Stimulated activated effector memory CD8-positive, alpha-beta T cell treated with anti-CD3 and anti-CD28 coated beads, Interleukin-12 subunit alpha, Interleukin-12 subunit beta, amount 100 ng/mL, for 72 hours (primary cell): ENCODE results near the gene CREB3.

Source experiments
- ATAC-seq: fragments of 150-1000 bp; cut with Tn5 transposase; 2 replicates; pipeline ENCODE4 v1.10.0; 2021
- DNase-seq, 2 donors: peaks; one replicate each; pipeline ENCODE4 v3.0.0; 2021 to 2022; ENCODE audit warnings: low spot score in 2 of 2
- H3K27ac Mint-ChIP-seq: one replicate; pipeline ENCODE4 v1.8.0; 2022; ENCODE audit warnings: mild to moderate bottlenecking, mixed read lengths
- H3K36me3 Mint-ChIP-seq: one replicate; pipeline ENCODE4 v1.8.0; 2022; ENCODE audit warnings: mild to moderate bottlenecking, mixed read lengths
- H3K4me1 Mint-ChIP-seq: one replicate; pipeline ENCODE4 v1.8.0; 2022; ENCODE audit warnings: mixed read lengths
- H3K4me3 Mint-ChIP-seq: one replicate; pipeline ENCODE4 v1.8.0; 2022; ENCODE audit warnings: mild to moderate bottlenecking, mixed read lengths
- H3K9me3 Mint-ChIP-seq: one replicate; pipeline ENCODE4 v1.8.0; 2022; ENCODE audit warnings: mixed read lengths

CREB3 gene

DNA sequence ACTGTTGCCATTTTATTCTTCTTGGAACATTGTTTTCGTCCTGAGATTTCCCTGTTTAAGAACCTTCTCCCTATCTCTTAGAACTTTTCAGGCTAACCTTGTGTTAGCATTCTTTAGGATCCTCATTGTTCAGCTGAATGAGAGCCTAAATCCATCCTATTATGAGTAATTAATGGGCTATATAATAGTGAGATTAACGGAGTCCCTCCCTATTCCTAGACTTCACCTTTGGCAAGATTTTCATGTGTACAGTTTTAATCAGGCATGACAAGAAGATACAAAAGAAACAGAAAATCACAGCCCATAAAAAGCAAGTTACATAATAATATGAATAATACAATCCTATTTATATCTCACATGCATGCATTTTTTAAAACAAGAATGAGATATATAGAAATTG, 30.7 kb downstream of the CREB3 start:
- ATAC-seq (no peak), DNase-seq (no peak)
- H3K9me3 Mint-ChIP-seq = no peaks in the 10 kb centered on the region

DNA sequence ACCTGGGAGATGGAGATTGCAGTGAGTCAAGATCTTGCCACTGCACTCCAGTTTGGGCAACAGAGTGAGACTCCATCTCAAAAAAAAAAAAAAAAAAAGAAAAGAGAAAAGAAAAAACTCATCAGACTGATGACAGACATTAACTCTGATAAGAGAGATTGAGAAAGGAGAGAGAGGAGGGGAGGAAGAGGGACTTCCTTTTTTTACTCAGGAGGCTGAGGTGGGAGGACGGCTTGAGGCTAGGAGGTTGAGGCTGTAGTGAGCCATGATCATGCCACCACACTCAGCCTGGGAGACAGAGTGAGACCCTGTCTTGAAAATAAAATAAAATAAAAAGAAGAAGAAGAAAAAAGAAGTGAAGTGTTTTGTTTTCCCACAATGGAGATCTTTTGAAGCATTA, 31.3 kb downstream of the CREB3 start:
- DNase-seq (no peak), ATAC-seq (no peak)
- Mint-ChIP-seq H3K36me3 (peaks cover 6% of the 10 kb centered on the region), H3K27ac (no peak overlapping the region), H3K9me3 (no peaks in the 10 kb centered on the region), H3K4me3 (no peak overlapping the region), H3K4me1 (peaks cover 15% of the 10 kb centered on the region)

More for the DNA sequence above, 30.7 kb downstream of the CREB3 start:
- Mint-ChIP-seq H3K36me3 (peaks cover 6% of the 10 kb centered on the region), H3K4me3 (no peak overlapping the region), H3K4me1 (peaks cover 22% of the 10 kb centered on the region), H3K27ac (no peak overlapping the region)

DNA sequence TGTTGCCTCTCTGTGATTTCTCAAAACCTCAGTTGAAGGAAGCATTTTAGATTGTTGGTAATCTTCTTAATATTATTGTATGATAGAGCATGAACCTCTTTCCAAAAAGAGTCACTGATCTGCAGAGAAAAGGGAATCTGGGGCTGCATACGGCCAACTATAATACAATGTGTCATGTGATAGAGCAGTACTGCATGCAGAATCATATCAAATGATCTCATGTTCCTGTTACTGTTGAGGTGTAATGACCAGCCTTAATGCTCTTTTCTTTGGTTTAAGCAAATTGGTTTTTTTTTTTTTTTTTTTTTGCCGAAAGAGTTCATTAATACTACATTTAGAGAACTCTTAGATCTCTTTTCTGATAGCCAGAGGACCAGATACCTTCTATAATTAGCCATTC, 34.5 kb downstream of the CREB3 start:
- H3K27ac Mint-ChIP-seq = no peak overlapping the region
- no peak for ATAC-seq
- DNase-seq = no peak
- no peak overlapping the region for H3K4me3 Mint-ChIP-seq
- no peaks in the 10 kb centered on the region for H3K9me3 Mint-ChIP-seq
- peaks cover 6% of the 10 kb centered on the region for H3K36me3 Mint-ChIP-seq
- peaks cover 4% of the 10 kb centered on the region for H3K4me1 Mint-ChIP-seq

DNA sequence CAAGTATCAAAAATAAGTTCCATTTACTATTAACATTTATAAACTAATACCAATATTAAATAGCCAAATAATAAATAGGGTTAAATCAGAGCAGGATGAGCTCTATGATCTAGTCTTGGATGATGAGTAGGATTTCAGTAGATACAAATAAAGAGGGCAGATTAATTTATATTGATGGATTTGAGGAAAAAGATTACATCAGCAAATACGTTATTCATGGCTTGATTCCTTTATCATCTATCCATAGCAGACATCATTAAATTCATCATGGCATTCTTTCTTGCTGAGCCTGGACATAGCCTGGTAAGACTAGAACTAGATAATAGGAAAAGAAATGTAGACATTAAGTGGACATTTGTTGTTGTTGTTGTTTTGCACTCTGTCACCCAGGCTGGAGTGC, 35.0 kb downstream of the CREB3 start:
- Mint-ChIP-seq H3K36me3 (peaks cover 6% of the 10 kb centered on the region), H3K4me1 (peaks cover 4% of the 10 kb centered on the region), H3K4me3 (no peak overlapping the region), H3K27ac (no peak overlapping the region), H3K9me3 (no peaks in the 10 kb centered on the region)
- DNase-seq (no peak), ATAC-seq (no peak)

DNA sequence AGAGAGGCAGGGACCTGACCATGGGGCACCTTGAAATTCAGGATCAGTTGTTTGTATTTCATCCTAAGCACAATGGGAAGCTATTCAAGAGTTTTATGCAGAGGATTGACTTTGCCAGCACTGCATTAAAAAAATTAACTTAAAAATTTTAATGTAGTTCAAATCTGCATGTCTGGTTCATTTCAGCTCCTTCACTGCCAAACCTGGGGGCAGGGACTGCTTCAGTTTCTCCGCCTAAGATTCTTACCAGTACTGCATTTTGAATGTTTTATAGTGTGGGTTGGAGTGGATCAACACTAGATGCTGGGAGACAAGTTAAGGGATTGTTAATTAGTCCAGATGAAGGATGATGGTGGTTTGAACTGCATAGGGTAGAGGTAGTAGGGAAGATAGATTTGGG, 37.3 kb downstream of the CREB3 start:
- DNase-seq (no peak), ATAC-seq (no peak)
- no peak overlapping the region for H3K4me3 Mint-ChIP-seq
- H3K36me3 Mint-ChIP-seq = no peaks in the 10 kb centered on the region
- no peaks in the 10 kb centered on the region for H3K9me3 Mint-ChIP-seq
- no peaks in the 10 kb centered on the region for H3K4me1 Mint-ChIP-seq
- no peak overlapping the region for H3K27ac Mint-ChIP-seq

DNA sequence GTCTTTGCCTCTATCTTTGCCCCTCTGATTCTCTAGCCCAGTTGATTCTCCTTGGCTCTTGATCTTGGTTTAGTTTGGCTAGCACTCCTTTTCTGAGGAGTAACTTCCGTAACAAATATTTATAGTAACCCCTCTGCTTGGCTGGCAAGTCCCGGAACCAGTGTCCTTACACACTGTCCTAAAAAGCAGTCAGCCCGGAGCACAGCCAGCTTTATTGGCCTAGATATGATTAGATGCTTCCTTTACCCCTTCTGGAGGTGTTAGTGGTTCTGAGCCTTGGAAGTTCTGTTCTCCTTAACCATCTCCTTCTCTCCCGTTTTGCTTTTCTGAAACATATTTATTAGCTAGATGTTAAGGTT, 38.6 kb downstream of the CREB3 start:
- no peak for ATAC-seq
- peaks cover 3% of the 10 kb centered on the region for H3K4me1 Mint-ChIP-seq

DNA sequence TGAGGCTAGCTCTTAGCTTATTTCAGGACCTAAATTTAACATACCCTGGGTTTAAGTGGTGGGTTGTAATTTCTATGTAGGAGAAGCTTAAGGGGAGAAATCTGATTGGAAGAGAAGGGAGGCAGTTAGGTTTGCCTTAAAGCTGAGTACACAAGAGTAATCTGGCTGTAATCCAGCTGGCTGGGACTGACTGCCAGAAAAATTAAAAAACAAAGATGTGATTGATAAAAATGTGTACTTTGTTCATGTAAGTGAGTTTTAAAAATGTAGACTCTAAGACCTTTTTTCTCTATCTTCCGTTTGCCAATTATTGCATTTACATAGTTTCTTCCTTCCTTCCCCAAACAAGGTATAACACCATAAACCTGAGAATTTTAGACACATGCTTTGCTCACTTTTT, 39.1 kb downstream of the CREB3 start:
- ATAC-seq = no peak
- no peak overlapping the region for H3K27ac Mint-ChIP-seq
- peaks cover 5% of the 10 kb centered on the region for H3K36me3 Mint-ChIP-seq
- no peak overlapping the region for H3K4me3 Mint-ChIP-seq
- H3K9me3 Mint-ChIP-seq = no peaks in the 10 kb centered on the region
- H3K4me1 Mint-ChIP-seq = peaks cover 6% of the 10 kb centered on the region
- no peak for DNase-seq

More for the DNA sequence above, 38.6 kb downstream of the CREB3 start:
- H3K4me3 Mint-ChIP-seq = no peak overlapping the region
- peaks cover under 1% of the 10 kb centered on the region for H3K36me3 Mint-ChIP-seq
- DNase-seq = no peak
- no peak overlapping the region for H3K27ac Mint-ChIP-seq
- H3K9me3 Mint-ChIP-seq = no peaks in the 10 kb centered on the region

DNA sequence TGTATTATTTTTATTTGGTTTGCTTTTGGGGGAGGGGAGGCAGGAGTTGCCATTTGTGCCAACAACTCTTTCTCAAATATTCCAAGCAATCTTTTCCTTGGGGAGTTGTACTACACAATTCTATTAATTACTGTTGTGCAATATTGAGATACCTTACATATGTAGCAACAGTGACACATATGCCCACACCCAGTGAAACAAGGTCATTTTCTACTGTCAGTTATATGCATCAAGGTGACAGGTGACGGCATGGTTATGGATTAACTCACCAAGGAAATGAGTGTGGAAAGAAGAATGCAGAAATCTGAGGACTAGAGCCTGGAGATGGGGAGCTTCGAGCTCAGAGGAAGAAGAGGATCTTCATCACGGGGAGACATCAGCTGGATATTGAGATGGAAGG, 39.5 kb downstream of the CREB3 start:
- H3K9me3 Mint-ChIP-seq = no peaks in the 10 kb centered on the region
- no peak overlapping the region for H3K4me3 Mint-ChIP-seq
- H3K4me1 Mint-ChIP-seq = peaks cover 6% of the 10 kb centered on the region
- H3K36me3 Mint-ChIP-seq = peaks cover 9% of the 10 kb centered on the region
- DNase-seq (no peak), ATAC-seq (no peak)
- no peak overlapping the region for H3K27ac Mint-ChIP-seq

DNA sequence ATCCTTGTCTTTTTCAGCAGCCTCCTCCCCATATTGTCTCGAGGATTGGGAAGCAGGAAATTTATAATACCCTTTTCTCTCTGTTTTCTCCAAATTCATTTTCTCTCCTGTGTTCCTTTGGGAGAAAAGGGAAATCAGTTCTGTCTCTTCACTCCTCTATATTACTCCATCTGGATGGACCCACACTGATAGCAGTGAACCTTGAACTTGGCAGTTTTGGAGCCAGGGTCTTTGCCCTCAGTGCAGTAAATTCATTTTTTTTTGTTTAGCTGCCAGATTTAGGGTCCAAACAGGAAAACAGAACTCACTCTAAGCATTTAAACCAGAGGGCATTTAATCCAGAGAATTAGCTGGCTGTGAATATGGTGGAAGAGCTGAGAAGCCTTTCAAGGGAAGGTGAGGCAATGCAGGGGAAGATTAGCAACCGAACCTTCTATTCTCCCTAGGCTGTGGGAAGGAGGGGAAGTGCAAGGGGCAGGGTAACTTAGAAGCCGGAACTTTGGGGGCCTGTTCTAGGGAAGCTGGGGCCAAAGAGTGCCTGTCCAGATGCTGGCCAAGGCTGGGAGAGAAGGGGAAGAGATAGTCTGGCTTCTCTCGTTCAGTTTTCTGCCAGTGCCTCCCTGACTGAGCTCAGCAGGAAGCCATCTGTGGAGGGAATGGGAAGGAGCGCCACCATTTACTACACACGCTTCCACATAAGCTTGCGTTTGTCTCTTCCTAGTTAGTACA, 42.6 kb downstream of the CREB3 start:
- Mint-ChIP-seq H3K9me3 (no peaks in the 10 kb centered on the region), H3K4me1 (peaks cover 6% of the 10 kb centered on the region), H3K4me3 (no peak overlapping the region), H3K27ac (peak overlapping the region; percentile 6), H3K36me3 (peaks cover 16% of the 10 kb centered on the region)
- ATAC-seq (no peak), DNase-seq (no peak)

DNA sequence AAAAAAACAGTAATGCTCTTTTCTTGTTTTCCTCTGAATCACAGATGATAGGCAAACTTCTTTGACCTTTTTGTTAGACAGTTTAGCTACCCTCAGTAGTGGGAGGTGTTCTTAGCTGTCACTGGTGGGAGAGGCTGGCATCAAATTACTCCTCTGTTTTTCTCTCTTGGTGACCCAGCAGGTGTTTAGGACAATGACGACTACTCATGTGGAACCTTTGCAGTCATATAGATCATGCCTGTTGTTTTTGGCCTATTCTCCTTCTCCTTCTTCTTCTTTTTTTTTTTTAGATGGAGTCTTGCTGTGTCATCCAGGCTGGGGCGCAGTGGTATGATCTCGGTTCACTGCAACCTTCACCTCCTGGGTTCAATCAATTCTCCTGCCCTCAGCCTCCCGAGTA, 43.6 kb downstream of the CREB3 start:
- Mint-ChIP-seq H3K4me1 (peaks cover 6% of the 10 kb centered on the region), H3K9me3 (no peaks in the 10 kb centered on the region), H3K36me3 (peaks cover 16% of the 10 kb centered on the region), H3K4me3 (no peak overlapping the region), H3K27ac (no peak overlapping the region)
- ATAC-seq (no peak), DNase-seq (no peak)

DNA sequence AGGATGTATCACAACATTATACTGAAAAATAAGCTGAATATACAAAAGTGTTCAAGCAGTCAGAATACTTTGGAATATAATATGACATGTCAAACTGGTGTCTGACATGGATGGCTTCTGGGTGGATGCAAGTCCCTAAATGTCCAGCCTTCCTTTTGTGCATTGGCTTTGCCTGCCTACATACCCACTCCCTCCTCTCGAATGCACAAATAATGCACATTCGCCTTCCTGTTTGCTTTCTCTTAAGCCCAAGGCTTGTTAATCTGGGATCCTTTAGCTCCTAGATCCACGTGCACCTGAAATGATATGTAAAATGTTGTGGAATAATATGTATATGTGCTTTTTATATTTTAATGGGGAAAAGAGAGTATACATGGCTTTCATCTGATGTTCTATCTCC, 46.0 kb downstream of the CREB3 start:
- ATAC-seq (no peak), DNase-seq (no peak)
- H3K4me3 Mint-ChIP-seq = no peak overlapping the region
- H3K4me1 Mint-ChIP-seq = peaks cover 6% of the 10 kb centered on the region
- H3K36me3 Mint-ChIP-seq = peaks cover 34% of the 10 kb centered on the region
- H3K9me3 Mint-ChIP-seq = no peaks in the 10 kb centered on the region
- H3K27ac Mint-ChIP-seq = no peak overlapping the region

DNA sequence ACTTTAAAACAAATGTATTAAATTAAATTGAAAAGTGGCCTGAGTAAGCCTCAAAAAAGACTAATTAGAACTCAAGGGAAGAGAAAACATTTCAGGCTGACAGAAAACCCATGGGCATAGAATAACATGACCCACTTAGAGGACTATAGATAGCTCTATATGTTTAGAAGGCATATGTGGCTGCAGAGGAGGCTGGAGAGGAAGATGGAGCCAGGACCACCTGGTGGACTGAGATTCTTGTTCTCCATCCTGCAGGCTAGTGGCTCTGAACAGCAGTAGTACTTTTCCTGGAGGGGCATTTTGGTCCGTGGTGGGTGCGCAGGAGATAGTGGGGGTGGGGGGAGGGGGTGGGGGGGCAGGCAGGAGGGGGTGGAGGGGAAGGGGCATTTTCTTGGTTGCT, 48.6 kb downstream of the CREB3 start:
- H3K4me3 Mint-ChIP-seq = no peak overlapping the region

DNA sequence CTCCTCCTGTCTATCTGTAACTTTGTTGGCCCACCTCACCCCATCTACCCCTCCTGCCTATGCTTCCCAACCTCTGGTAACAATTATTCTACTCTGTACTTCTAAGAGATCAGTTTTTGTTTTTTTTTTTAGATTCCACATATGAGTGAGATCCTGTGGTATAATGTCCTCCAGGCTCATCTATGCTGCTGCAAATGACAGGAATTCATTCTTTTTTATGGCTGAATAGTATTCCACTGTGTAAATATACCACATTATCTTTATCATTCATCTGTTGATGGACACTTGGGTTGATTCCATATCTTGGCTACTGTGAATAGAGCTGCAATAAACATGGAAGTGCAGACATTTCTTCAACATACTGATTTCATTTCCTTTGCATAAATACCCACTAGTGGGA, 51.0 kb downstream of the CREB3 start:
- Mint-ChIP-seq H3K4me3 (no peak overlapping the region), H3K4me1 (no peaks in the 10 kb centered on the region), H3K36me3 (peaks cover 53% of the 10 kb centered on the region), H3K9me3 (no peaks in the 10 kb centered on the region), H3K27ac (no peak overlapping the region)
- no peak for DNase-seq
- ATAC-seq = no peak

More for the DNA sequence above, 48.6 kb downstream of the CREB3 start:
- Mint-ChIP-seq H3K27ac (no peak overlapping the region), H3K36me3 (peaks cover 49% of the 10 kb centered on the region), H3K4me1 (peaks cover 2% of the 10 kb centered on the region), H3K9me3 (no peaks in the 10 kb centered on the region)
- ATAC-seq = no peak
- DNase-seq = no peak
